K562 (cell line): ENCODE data around the gene RPF1. TPM values are rescaled to one million over a fixed set of nuclear protein-coding genes. Genes with fewer than 3 reads are reported as not detected.

Source experiments
- ADNP ChIP-seq: fragments of 200-800 bp; sonication (Bioruptor generic); IDR thresholded peaks from 2 replicates; pipeline ENCODE4 v1.6.1; 2016; ENCODE audit warnings: missing genetic modification characterization, missing compliant biosample characterization
- ARNT ChIP-seq, 2 experiments: fragments of 450-650 bp; IDR thresholded peaks; 2 replicates each; pipeline ENCODE4 v1.6.1; 2016; ENCODE audit warnings: mild to moderate bottlenecking in 1 of 2
- ATF2 ChIP-seq: sonication (generic); formaldehyde crosslinking; IDR thresholded peaks from 2 replicates; pipeline ENCODE4 v1.8.1; 2022; ENCODE audit warnings: missing genetic modification reagents
- CEBPG ChIP-seq, 3 experiments: fragments of 200-800 bp in 1 of 3; sonication (Bioruptor generic) in 1 of 3; sonication (generic) in 1 of 3; formaldehyde crosslinking in 1 of 3; IDR thresholded peaks in 2 of 3; conservative IDR thresholded peaks in 1 of 3; 2 replicates each; pipeline versions ENCODE4 v1.6.1 to v1.8.0; 2016 to 2022; ENCODE audit warnings: missing compliant biosample characterization in 2 of 3, missing genetic modification characterization in 2 of 3, mild to moderate bottlenecking in 1 of 3, missing genetic modification reagents in 1 of 3
- ETV1 ChIP-seq: fragments of 450-650 bp; conservative IDR thresholded peaks from 2 replicates; pipeline ENCODE4 v1.6.1; 2016; ENCODE audit warnings: missing genetic modification characterization, control low read depth, low read depth, missing compliant biosample characterization
- KDM5B ChIP-seq: fragments of 200-600 bp; sonication (generic); IDR thresholded peaks from 2 replicates; pipeline ENCODE4 v1.6.1; 2012; ENCODE audit warnings: low read depth, mild to moderate bottlenecking, moderate library complexity, low read length, control low read depth, inconsistent platforms; ENCODE audit not compliant: insufficient replicate concordance
- NFRKB ChIP-seq: fragments of 450-650 bp; IDR thresholded peaks from 2 replicates; pipeline ENCODE4 v1.6.1; 2016; ENCODE audit warnings: low read depth
- PRDM10 ChIP-seq: fragments of 450-650 bp; IDR thresholded peaks from 2 replicates; pipeline ENCODE4 v1.6.1; 2018; ENCODE audit not compliant: partially characterized antibody
- RBM22 ChIP-seq: fragments of 200-400 bp; formaldehyde crosslinking; IDR thresholded peaks from 2 replicates; pipeline ENCODE4 v1.6.1; 2018; ENCODE audit warnings: low read length, low read depth; ENCODE audit not compliant: poor library complexity, severe bottlenecking
- ZBTB9 ChIP-seq: fragments of 450-650 bp; formaldehyde crosslinking; IDR thresholded peaks from 2 replicates; pipeline ENCODE4 v1.4.0; 2020; ENCODE audit warnings: mild to moderate bottlenecking, moderate library complexity
- ZFP36 ChIP-seq: fragments of 150-350 bp; IDR thresholded peaks from 2 replicates; pipeline ENCODE4 v1.6.1; 2018; ENCODE audit warnings: low read length, low read depth; ENCODE audit not compliant: partially characterized antibody
- ZNF140 ChIP-seq: fragments of 250-450 bp; sonication (Bioruptor Pico); IDR thresholded peaks from 2 replicates; pipeline ENCODE4 v1.8.0; 2021; ENCODE audit warnings: moderate library complexity, mild to moderate bottlenecking, inconsistent platforms
- ZNF274 ChIP-seq: IDR thresholded peaks from 2 replicates; pipeline ENCODE4 v1.6.1; 2011; ENCODE audit warnings: low read depth, mild to moderate bottlenecking, low read length, moderate library complexity, borderline replicate concordance
- ZNF609 ChIP-seq: sonication (generic); formaldehyde crosslinking; IDR thresholded peaks from 2 replicates; pipeline ENCODE4 v1.8.1; 2023; ENCODE audit warnings: missing genetic modification reagents, mild to moderate bottlenecking, borderline replicate concordance
- ZNF695 ChIP-seq: fragments of 450-650 bp; formaldehyde crosslinking; IDR thresholded peaks from 2 replicates; pipeline ENCODE4 v1.4.0; 2020; ENCODE audit warnings: mild to moderate bottlenecking, moderate library complexity
- polyA plus RNA-seq, 8 experiments: library from polyadenylated mRNA; depleted of rRNA in 4 of 8; stranded (reverse) in 5 of 8; unstranded in 3 of 8; fragments of >200 nt; fragmentation: Nextera tagmentation in 2 of 8; fragmentation: Illumina TruSeq in 1 of 8; extraction: Ambion mirVana in 2 of 8; extraction: Trizol in 1 of 8; gene quantifications; 2 replicates each; pipeline versions ENCODE4 v1.2.1 to v1.2.3, GENCODE V29; 2011 to 2014; ENCODE audit warnings: inconsistent platforms in 1 of 8, missing spikeins in 1 of 8
- total RNA-seq, 7 experiments: library from RNA; depleted of rRNA in 6 of 7; stranded (reverse); fragments of >200 nt in 6 of 7; fragmentation: Illumina TruSeq in 2 of 7; extraction: Trizol in 2 of 7; gene quantifications; 2 replicates each; pipeline versions ENCODE4 v1.2.1 to v1.2.3, GENCODE V29; 2011 to 2021; ENCODE audit warnings: low replicate concordance in 1 of 7

Gene RPF1
- total and polyA plus RNA-seq, 9 of the 15 experiments (the other 6 are each of a cell fraction or from before 2014, with no cell fraction given), result 52.4 to 156 (median 90.2) TPM

GRCh38 chr1:84506729-84507453 is 27.8 kb downstream of the RPF1 start (continued):
- TF ChIP-seq ZNF609 (CRISPR knock-in tag) (no peak), RBM22 (no peak), CEBPG (CRISPR knock-in tag; IDR thresholded peaks at IDR 0.05) (no peak), CEBPG (tag; conservative IDR thresholded peaks at IDR 0.05 in 1 of 2, IDR thresholded peaks at IDR 0.05 in 1 of 2) (no peak), ZBTB9 (no peak), NFRKB (no peak), ATF2 (no peak), ADNP (tag) (no peak), ZNF695 (CRISPR knock-in tag) (no peak), PRDM10 (no peak), ZFP36 (no peak), ETV1 (tag) (no peak), ARNT (IDR thresholded peaks at IDR 0.05) (0 out of 4 replicates have a peak, but pooled peaks of 1 of the 2 experiments have one; percentile 4), KDM5B (no peak), ZNF140 (CRISPR knock-in tag) (no peak), ZNF274 (no peak)
